Stimulated activated CD8-positive, alpha-beta memory T cell treated with anti-CD3 and anti-CD28 coated beads, Interleukin-7, amount 100 ng/mL, for 48 hours (primary cell): Measurements from ENCODE around the gene SLC22A15.
"Not testable (repeated sequence)": the region's sequence is repeated elsewhere in the genome, so short reads cannot be mapped to it uniquely, and the experiment has no call there.

Source experiments
- DNase-seq, 2 donors: peaks; one replicate each; pipeline ENCODE4 v3.0.0-alpha.2; 2020; ENCODE audit warnings: low read depth in 1 of 2; ENCODE audit errors: extremely low read depth in 1 of 2

SLC22A15 gene

DNA sequence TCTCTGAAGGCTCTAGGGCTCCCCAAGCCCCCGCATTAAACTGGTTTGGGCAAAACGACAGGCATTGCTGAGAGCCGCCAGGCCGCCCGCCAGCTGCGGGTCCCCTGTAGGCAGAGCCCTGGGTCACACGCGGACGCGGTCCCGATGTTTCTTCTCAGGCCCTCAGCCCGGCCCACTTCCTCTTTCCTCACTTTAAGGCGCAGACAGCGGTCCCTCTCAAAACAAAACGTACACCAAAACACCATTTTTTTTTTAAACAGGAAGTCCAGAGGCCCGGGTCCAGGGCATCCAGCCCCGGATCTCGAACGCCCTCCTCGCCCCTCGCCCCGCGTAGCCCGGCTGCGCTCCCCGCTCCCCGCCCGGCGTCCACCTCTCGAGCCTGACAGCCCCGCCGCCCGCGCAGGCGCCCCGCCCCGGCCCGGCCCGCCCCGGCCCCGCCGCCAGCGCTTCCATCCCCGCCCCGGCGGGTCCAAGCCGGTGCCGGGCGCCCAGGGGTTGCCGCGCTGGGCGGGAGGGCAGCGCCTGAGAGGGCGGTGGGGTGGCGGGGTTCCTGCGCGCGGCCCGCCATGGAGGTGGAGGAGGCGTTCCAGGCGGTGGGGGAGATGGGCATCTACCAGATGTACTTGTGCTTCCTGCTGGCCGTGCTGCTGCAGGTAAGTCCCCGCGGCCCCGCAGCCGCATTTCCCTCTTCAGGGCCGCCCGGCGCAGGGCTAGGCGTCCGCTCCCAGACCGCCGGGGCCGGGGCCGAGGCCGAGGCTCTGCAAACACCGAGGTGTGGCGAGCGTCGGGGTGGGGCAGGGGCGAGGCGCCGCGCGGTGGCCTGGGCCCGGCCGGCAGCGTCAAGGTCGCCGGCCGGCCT is at the start of gene SLC22A15:
SLC22A15 (plus strand) TSS at position 452 of the 859 bp plus-strand sequence; CDS start at position 567, 115 bp downstream.
- DNase-seq, result no peak

DNA sequence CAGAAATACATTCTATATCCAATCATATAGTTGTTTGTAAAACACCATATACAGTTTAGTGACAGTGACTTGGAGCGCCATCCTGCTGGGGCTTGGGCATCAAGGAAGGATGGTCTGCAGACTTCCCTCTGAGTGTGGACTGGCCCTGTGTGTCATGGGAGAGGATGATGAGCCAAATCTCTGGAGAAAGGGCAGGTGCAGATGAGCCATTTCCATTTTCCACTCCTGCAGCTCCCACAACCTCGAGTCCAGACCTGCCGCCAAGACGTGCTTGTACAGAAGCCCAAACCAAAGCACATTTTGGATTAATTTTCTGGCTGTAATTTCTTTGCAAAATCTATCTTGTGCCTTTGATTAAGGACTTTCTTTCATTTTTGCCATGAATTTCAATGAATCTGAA is 48.3 kb upstream of the SLC22A15 start:
- DNase-seq, result no peak

DNA sequence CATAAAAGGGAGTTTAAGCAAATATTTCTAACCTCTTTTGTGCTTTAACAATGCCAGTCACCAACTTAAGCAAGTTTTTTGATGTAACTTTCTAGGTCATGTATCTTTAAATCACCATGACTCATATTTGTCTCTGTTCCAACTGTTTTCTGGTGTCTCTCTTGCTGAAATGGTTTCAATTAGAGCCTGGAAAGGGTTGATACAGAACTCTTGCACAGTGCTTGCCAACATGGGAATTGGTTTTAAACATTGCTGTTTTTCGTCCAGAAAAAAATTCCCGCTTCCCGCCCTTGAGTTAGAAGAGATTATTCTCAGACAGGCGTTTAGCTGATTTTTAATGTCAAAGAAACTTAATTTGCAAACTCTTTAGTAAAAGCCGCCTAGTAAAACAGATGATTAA is 46.4 kb upstream of the SLC22A15 start:
- DNase-seq, result no peak

DNA sequence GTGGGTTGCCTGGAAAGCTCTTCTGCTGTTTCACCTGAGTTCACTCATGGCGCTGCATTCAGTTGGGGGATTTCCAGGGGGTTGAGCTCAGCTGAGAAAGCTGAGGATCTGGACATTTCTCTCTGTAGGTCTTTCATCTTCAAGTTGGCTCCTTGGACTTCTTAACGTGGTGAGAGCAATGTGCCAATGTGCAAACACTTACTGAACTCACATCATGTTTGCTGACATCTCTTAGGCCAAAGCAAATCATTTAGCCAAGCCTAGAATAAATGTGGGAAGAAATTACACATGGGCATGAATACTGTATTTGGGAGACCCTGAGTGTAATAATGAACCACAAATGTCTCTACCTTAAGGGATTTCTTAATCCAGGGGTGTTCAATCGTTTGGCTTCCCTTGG is 42.7 kb upstream of the SLC22A15 start:
- no peak for DNase-seq

DNA sequence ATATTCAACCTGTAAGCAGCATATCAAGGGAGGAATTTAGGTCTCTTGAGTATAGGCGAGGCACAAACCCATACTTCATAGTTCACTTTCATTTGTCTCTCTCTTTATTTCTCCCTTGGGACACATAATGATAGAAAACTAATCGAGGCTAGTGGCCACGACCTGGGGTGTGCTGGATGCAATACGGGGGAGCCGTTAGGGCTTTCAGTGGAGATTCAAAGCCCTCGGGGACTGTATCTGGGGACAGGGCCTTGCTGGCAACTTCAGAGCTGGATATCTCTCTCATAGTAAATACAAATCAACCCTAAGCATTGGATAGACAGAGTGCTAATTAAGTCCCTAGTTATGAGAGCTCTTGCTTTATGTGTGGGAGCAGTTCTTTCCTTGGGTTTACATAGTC is 36.9 kb upstream of the SLC22A15 start:
- no peak for DNase-seq

DNA sequence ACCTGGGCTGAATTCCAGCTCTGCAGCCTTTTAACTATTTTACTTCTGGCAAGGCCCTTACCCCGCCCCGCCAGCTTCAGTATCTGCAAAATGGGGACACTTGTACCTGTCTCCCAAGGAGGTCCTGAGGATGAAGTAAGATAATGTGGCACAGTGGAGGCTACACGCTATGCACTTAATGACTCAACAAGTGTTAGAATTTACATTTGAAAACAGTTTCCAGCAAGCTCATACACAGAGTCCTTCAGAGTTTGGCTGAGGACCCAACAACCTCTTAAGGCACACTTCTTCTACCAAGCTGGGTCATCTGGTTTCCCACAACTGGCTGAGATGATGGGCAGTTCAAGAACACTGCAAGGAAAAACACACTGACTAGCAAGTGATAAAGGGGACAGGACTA is 30.2 kb upstream of the SLC22A15 start:
- no peak for DNase-seq

DNA sequence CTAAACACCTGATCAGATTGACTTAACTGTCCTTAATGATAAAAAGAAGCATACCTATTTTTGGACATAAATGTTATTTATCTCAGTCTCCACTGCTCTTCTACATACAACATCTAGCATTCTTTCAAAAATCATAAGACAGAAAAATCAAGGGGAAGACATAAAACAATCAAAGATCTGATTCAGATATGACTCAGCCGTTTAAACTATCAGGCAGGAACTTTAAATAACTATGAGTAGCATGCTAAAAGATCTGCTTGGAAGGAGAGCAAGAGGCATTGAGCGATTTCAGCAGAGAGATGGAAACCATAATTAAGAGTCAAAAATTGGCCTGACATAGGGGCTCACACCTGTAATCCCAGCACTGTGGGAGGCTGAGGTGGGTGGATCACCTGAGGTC is 27.2 kb upstream of the SLC22A15 start:
- DNase-seq, result no peak

DNA sequence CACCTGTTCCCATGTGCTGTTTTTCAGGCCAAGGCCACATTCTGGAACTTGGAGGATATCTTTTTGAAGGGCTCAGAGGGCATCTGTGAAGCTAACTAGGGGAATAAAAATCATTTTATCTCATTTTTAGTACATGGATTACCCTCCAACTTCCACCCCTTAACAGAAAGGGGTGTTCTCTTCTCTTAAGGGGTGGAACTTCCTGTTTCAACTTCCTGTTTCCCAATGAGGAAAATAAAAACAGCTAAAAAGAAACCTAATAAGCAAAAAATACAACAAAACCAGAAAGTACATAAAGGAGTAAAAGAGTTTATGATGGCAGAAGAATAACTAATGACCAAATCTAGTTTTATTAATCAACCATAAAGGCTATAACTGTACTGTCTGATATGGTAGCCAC is 24.8 kb upstream of the SLC22A15 start:
- DNase-seq, result no peak

DNA sequence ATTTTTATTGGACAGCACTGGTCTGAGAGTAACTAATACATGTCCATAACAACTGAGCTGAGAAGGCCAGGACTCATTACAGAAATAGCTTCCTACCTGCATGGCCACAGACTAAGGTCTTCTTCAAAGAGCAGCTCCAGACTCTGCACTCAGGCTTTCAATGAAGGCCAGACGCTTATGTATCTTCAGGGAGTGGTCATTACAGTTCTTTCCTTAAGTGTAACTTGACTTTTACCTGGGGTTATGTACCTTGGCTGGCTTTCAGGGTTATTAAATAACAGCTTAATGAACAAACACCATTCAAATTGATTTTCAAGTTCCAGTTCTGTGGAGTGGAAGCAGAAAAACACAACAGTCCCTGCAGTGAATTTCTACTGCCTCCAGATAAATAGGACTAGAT is 23.8 kb upstream of the SLC22A15 start:
- no peak for DNase-seq

DNA sequence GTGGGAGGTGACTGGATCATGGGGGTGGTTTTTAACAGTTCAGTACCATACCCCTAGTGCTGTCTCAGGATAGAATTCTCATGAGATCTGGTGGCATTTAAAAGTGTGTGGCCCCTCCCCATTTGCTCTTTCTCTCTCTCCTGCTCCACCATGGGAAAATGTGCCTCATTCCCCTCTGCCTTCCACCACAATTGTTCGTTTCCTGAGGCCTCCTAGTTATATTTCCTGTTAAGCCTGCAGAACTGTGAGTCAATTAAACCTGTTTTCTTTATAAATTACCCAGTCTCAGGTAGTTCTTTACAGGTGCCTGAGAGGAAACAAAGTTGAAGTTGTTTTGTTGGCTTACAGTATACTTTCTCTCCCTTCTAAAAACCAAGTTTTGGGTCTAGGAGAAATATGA is 23.1 kb upstream of the SLC22A15 start:
- DNase-seq, result no peak

DNA sequence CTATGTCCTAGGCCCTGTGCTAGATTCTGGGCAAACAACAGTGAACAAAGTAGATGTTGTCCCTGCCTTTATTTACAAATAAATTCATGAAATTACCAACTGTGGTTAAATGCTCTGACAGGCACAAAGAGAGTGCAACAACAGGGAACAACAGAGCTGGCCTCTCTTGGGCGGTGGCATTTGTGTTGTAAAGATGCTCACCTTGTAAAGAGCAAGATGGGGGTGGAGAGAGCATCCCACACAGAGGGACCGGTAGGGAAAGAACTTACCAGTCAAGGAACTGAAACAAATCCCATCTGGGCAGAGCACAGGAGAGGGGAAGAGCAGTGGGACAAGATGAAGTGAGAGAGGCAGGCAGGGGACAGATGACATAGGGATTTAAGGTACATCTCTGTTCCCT is 21.6 kb upstream of the SLC22A15 start:
- DNase-seq, result no peak

DNA sequence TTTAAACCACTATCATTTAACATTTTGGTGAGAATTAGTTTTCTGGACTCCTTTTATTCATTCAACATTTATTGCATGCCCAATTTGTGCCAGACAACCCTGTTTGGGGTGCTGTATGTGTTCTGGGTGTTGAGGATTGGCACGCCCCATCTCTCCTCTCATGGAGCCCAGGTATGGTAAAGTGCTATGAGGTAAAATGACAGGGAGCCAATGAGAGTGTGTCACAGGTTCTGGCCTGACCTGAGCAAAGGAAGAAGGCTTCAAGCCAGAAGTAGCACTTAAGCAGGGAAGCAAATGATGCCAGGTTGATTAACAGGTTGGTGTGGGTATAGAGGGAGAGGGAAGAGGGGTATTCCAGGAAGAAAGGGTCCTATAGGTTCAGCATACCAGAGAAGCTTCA is 21.1 kb upstream of the SLC22A15 start:
- no peak for DNase-seq

DNA sequence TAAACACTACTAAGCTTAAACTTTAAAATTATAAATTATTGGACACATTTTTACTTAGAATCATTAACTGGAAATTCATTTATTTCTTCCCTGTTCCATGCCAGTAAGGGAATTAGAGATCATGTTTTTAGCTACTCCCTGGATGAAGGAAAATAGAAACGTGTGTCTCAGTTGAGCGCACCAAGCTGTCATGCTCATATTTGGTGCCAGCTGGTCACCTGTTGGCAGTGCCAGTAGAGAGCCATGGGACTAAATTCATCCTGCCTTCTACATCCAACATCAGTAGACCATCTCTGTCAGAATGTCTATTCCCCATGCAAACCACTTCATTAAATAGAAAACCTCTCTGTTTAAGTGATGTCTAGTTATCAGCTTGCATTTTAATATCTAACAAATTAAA is 17.4 kb upstream of the SLC22A15 start:
- DNase-seq, result no peak

DNA sequence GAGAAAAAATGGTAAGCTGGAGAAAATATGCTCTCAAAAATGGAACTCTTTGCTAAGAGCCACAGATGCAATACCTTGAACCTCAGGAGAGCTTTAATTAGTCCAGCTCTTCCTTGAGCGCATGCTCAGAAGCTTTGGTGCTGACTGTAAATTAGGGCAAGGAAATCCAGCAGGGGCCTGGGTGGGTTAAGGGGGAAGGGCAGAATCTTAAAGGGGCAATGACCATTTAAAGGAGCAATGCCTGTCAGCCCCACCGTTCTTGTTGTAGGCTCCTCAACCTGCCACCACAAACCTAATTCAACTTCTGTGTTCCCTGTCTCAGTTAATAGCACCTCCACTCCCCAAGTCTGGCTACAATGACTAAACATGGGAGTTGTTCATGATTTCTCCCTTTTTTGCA is 6.8 kb upstream of the SLC22A15 start:
- no peak for DNase-seq

DNA sequence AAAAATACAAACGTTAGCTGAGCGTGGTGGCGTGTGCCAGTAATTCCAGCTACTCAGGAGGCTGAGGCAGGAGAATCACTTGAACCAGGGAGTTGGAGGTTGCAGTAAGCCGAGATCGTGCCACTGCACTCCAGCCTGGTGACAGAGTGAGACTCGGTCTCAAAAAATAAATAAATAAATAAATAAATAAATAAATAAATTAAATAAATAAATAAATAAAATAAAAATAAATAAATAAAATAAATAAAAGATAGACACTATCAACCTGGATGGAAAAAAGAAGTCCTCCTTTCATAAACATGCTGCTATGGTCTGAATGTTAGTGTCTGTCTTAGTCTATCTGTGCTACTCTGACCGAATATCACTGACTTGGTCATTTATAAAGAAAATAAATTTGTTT is 4.5 kb upstream of the SLC22A15 start:
- DNase-seq, result not testable (repeated sequence)

DNA sequence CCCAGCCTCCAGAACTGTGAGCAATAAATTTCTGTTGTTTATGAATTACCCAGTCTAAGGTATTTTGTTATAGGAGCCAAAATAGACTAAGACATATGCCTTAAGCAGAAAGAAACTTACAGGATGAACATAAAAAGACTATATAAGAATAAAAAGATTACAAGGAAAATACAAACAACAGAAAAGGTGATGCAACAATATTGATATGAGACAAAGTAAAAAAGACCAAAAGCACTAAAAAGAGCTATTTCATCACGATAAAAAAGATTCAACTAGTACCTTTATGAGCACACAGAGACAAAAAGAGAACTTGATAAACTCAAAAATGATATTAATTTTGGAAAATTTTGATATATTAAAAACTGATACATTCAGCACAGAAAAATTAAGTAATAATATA is 3.2 kb upstream of the SLC22A15 start:
- no peak for DNase-seq

DNA sequence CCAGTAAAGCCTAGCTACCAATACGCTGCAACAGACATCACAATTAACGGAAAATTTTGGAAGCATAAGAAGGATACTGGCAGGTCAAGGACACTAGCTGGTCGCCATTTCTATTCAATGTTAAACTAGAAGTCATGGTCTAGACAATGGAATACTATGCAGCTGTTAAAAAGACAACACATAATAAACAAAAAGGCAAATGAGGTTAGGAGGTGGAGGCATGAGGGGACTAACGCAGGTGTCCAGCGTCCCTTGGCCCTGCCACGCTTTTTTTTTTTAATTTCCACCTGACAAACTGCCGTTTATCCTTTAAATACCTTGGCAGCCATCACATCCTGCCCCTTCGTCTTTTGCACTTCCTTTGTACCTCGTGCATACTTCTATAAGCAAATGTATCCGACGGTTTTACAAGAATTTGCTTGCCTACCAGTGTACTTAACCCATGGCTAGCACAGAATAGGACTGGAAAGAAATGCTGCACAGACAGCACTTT is 698 bp upstream of the SLC22A15 start:
- DNase-seq, result no peak

DNA sequence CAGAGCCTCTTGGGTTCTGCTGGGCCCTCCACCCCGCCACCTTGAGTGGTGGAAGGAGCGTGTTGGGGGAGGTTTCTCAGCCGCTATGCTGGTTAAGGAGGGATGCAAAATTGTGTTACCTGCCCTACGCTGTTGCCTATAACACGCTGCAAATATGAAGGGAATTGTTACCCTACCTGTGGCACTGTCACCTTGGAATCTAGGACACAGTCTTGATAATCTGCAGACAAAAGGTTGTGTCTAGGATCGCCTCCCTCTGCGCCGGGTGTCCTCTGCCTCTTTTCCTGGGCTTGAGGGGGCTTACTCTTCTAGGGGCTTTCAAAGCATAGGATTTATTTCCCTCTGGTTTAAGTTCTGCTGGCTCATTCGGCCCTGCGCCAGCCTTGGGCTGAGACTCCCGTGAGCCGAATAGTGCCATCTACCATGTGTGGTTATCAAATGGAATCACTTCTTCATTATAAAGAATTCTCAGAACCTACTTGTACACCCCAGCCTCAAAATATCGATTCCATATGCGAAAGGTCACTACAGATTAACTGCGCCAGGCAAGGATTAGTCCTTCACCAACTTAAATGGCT is 697 bp downstream of the SLC22A15 start:
- no peak for DNase-seq

DNA sequence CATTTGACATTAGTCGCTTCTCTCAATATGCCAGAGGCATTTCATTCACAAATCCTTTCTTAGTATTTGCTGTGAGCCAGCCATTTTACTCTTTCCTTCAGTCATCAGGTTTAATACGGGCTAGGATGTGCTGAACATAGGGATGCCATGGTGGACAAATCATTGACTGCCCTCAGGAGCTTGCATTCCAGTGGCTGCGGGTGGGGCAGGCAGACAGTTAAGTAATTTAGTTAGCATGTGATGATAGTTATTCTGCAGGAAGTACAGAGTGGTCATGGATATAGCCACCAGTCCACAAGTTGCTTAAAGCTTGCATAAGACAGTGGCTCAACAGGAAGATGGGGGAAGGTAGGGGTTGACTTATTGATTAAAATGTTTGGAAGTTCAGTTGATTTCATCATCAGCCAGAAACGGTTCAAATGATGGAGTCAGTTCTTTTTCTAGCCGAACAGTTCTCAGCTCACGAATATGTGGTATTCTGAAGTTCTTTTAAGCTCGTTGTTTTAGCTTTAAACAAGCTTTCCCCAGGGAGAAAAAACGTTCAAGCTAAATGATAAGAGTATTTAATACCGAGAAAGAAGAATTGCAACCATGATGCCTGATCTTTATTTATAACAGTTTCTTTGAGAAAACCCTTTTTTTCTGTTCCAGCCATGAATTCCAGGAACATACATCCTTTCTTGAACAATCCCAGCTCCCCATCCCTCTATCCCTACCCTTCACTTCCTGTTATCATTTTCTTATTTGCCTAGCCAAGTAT is 1.4 kb downstream of the SLC22A15 start:
- DNase-seq, result no peak

DNA sequence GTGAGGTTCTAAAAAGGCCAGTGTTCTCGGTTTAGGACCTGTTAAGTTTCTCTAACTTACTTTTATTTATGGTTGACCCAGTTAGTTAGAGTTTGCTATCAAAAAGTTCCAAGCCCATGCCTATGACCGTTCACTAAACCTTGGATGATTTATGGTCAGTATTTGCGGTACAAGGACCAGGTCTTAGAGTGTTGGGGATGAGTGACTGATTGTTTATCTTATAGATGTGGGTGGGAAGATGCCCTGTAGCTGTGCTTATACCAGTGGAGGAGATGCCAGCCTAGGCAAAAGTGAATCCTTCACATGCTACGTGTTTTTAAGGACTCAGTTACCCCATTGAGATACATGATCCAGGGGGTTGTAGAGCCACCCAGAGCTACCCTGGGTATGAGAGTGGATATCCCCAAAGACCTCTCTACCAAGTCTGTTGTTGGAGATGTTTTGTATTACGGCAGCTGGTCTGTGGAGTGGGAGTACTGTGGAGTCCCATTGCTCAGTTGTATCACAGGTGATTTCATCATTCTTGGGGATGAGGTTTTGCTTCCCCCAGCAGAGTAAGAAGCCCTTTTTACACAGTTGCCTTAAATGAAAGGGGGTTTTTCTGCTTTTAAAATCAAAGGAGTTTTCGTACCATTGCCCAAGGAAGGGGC is 2.1 kb downstream of the SLC22A15 start:
- DNase-seq, result no peak

DNA sequence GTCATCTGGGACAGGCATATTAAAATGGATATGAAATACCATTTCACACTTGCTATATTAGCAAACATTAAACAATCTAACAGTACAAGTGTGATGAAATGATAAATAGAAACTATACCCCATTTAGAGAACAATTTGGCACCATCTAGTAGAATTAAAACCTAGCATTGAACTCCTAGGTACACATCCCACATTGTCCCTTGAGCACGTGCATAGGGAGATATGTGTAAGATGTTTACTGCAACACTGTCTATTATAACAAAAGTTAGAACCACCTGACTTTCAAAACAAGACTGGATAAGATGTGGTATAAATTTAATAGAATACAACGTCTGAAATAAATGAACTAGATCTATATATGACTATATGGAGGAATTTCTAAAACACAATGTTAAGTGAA is 3.8 kb downstream of the SLC22A15 start:
- no peak for DNase-seq
